Raji (cell line): ENCODE results near the gene MED13L.

ENCODE experiments used
- POLR2A ChIP-seq: IDR thresholded peaks from 2 replicates; pipeline ENCODE4 v1.6.1; 2011; ENCODE audit warnings: low read depth, low read length, control low read depth; ENCODE audit not compliant: insufficient read depth

Gene MED13L

GRCh38 chr12:116247377-116247776, 30.1 kb downstream of the MED13L start:
- TF ChIP-seq POLR2A: no peak

GRCh38 chr12:116246490-116247179, 30.9 kb downstream of the MED13L start:
- no peak for TF ChIP-seq POLR2A

GRCh38 chr12:116245189-116245588, 32.3 kb downstream of the MED13L start:
- no peak for TF ChIP-seq POLR2A

- no peak for TF ChIP-seq POLR2A
Observed at GRCh38 chr12:116244474-116245090, 32.9 kb downstream of the MED13L start.

- TF ChIP-seq POLR2A: no peak
Observed at GRCh38 chr12:116244001-116244400, 33.5 kb downstream of the MED13L start.

- no peak for TF ChIP-seq POLR2A
Observed at GRCh38 chr12:116242740-116243139, 34.8 kb downstream of the MED13L start.

- no peak for TF ChIP-seq POLR2A
Observed at GRCh38 chr12:116241157-116241759, 36.2 kb downstream of the MED13L start.

GRCh38 chr12:116238149-116238548, 39.3 kb downstream of the MED13L start:
- TF ChIP-seq POLR2A: no peak

GRCh38 chr12:116236976-116237375, 40.5 kb downstream of the MED13L start:
- TF ChIP-seq POLR2A: no peak

- no peak for TF ChIP-seq POLR2A
Observed at GRCh38 chr12:116236148-116236731, 41.3 kb downstream of the MED13L start.

- no peak for TF ChIP-seq POLR2A
Observed at GRCh38 chr12:116233669-116234068, 43.8 kb downstream of the MED13L start.

GRCh38 chr12:116227811-116228210, 49.7 kb downstream of the MED13L start:
- no peak for TF ChIP-seq POLR2A

GRCh38 chr12:116226026-116226425, 51.5 kb downstream of the MED13L start:
- no peak for TF ChIP-seq POLR2A

- TF ChIP-seq POLR2A: no peak
Observed at GRCh38 chr12:116222358-116222757, 55.1 kb downstream of the MED13L start.

GRCh38 chr12:116220756-116221155, 56.7 kb downstream of the MED13L start:
- no peak for TF ChIP-seq POLR2A

- TF ChIP-seq POLR2A: no peak
Observed at GRCh38 chr12:116217045-116217735, 60.3 kb downstream of the MED13L start.
